Lung (tissue), 12 donors: ENCODE measurements around the gene ANKRD13D. TPM values are rescaled to one million over a fixed set of nuclear protein-coding genes. Genes with fewer than 3 reads are reported as not detected.
A peak's percentile ranks its signal among the peaks of the same experiment; 100 is the strongest.
"Not testable (repeated sequence)": the region's sequence is repeated elsewhere in the genome, so short reads cannot be mapped to it uniquely, and the experiment has no call there.

Experiments used
- ATAC-seq: fragments of 200-7000 bp; cut with Tn5 transposase; one replicate; pipeline ENCODE4 v1.9.1; 2020; ENCODE audit warnings: moderate number of reproducible peaks; ENCODE audit not compliant: insufficient read depth, low FRiP score
- DNase-seq, 3 donors: peaks; one replicate each; pipeline ENCODE4 v3.0.0-alpha.2; 2013 to 2017
- H3K27ac ChIP-seq, 2 donors: one replicate each; pipeline ENCODE4 v1.5.1; 2013; ENCODE audit warnings: mild to moderate bottlenecking in 2 of 2, moderate library complexity in 2 of 2, control low read depth in 1 of 2, inconsistent platforms in 1 of 2, low read depth in 1 of 2, low read length in 1 of 2
- H3K27me3 ChIP-seq, 3 donors: one replicate each; pipeline ENCODE4 v1.5.1; 2013; ENCODE audit warnings: low read length in 2 of 3; ENCODE audit not compliant: control insufficient read depth in 3 of 3, insufficient read depth in 3 of 3
- H3K36me3 ChIP-seq, 4 donors: one replicate each; pipeline ENCODE4 v1.5.1; 2013; ENCODE audit warnings: low read length in 4 of 4, mild to moderate bottlenecking in 1 of 4, moderate library complexity in 1 of 4; ENCODE audit not compliant: control insufficient read depth in 4 of 4, insufficient read depth in 4 of 4
- H3K4me1 ChIP-seq, 5 donors: one replicate each; pipeline ENCODE4 v1.5.1; 2013; ENCODE audit warnings: low read length in 5 of 5, mild to moderate bottlenecking in 2 of 5, moderate library complexity in 1 of 5; ENCODE audit not compliant: control insufficient read depth in 5 of 5, insufficient read depth in 5 of 5
- H3K4me3 ChIP-seq: one replicate; pipeline ENCODE4 v1.5.1; 2013; ENCODE audit warnings: mild to moderate bottlenecking, control low read depth, moderate library complexity
- H3K9ac ChIP-seq, 2 donors: one replicate each; pipeline ENCODE4 v1.5.1; 2013; ENCODE audit warnings: low read length in 2 of 2, control low read depth in 1 of 2; ENCODE audit not compliant: insufficient read depth in 1 of 2
- H3K9me3 ChIP-seq, 4 donors: one replicate each; pipeline ENCODE4 v1.5.1; 2013; ENCODE audit warnings: low read length in 3 of 4, mild to moderate bottlenecking in 1 of 4, moderate library complexity in 1 of 4; ENCODE audit not compliant: control insufficient read depth in 4 of 4, insufficient read depth in 3 of 4
- CTCF ChIP-seq: IDR thresholded peaks from 2 replicates; pipeline ENCODE4 v1.5.1; 2012; ENCODE audit warnings: mild to moderate bottlenecking; ENCODE audit errors: control extremely low read depth, extremely low read depth
- WGBS, 2 donors: extraction: QIAGEN DNeasy Blood & Tissue Kit; methylation state at CpG; one replicate each; pipeline ENCODE4 v1.1.7; 2013; 5-methylcytosine and 5-hydroxymethylcytosine counted together
- polyA plus RNA-seq, 2 donors: library from polyadenylated mRNA; stranded (reverse); fragments of 200-250 nt; gene quantifications; one replicate each; pipeline ENCODE4 v1.2.1, GENCODE V29; 2013
- total RNA-seq, 2 donors: library from RNA; depleted of rRNA in 1 of 2; stranded (reverse); fragments of >200 nt in 1 of 2; gene quantifications; one replicate each; pipeline ENCODE4 v1.2.1, GENCODE V29; 2014 to 2021
- donor health status: control.
- donor health status: control.
- donor health status: Bipolar disorder and iron deficiency.
- donor health status: healthy.
- donor health status: DM: yes; HTN: yes; CAD: no.

Gene ANKRD13D
- total and polyA plus RNA-seq, 4 donors = 35.9 to 86.2 (median 60.5) TPM

GRCh38 chr11:67316882-67317204 lies 27.7 kb downstream of the ANKRD13D start:
- H3K27ac ChIP-seq = peak overlapping the region; percentile 96 to 97
- WGBS, 2 donors = 1 to 3% methylated on average over 10 of the region's 10 CpGs
- no peaks in the 10 kb centered on the region for H3K9me3 ChIP-seq
- ATAC-seq (no peak), DNase-seq (no peak)
- no peaks in the 10 kb centered on the region for H3K27me3 ChIP-seq
- H3K4me3 ChIP-seq = peak overlapping the region; percentile 62
- peak overlapping the region; percentile 11 to 70 for H3K9ac ChIP-seq
- no peak for TF ChIP-seq CTCF
- H3K4me1 ChIP-seq = peaks cover 0 to 14% (median 0%) of the 10 kb centered on the region in 5 donors
- peaks cover 0 to 7% (median 4%) of the 10 kb centered on the region in 4 donors for H3K36me3 ChIP-seq

- ATAC-seq = peak; percentile 90
- Histone ChIP-seq H3K4me3 (peak overlapping the region; percentile 62), H3K4me1 (peaks cover 0 to 14% (median 0%) of the 10 kb centered on the region in 5 donors), H3K36me3 (peaks cover 0 to 7% (median 4%) of the 10 kb centered on the region in 4 donors), H3K9me3 (no peaks in the 10 kb centered on the region), H3K9ac (peak overlapping the region; percentile 11 to 70), H3K27me3 (no peaks in the 10 kb centered on the region), H3K27ac (peak overlapping the region; percentile 96 to 97)
- TF ChIP-seq CTCF = peak; percentile 91
- 0% methylated on average over 49 to 55 of the region's 55 CpGs for WGBS, 2 donors
- DNase-seq = peak; percentile 97 to 99 (median 97)
Observed at GRCh38 chr11:67317205-67317887, 28.2 kb downstream of the ANKRD13D start.

- peak; percentile 3 for ATAC-seq
- Histone ChIP-seq H3K9me3 (no peaks in the 10 kb centered on the region), H3K4me1 (peaks cover 0 to 14% (median 0%) of the 10 kb centered on the region in 5 donors), H3K9ac (peak overlapping the region in 1 of 2 donors; percentile 26), H3K36me3 (peaks cover 0 to 7% (median 4%) of the 10 kb centered on the region in 4 donors), H3K27me3 (no peaks in the 10 kb centered on the region), H3K27ac (peak overlapping the region; percentile 96 to 97), H3K4me3 (peak overlapping the region; percentile 55)
- no peak for DNase-seq
- no peak for TF ChIP-seq CTCF
- 1% methylated on average over 41 to 53 of the region's 53 CpGs for WGBS, 2 donors
Observed at GRCh38 chr11:67317888-67318555, 28.9 kb downstream of the ANKRD13D start.

GRCh38 chr11:67318876-67319275 lies 29.8 kb downstream of the ANKRD13D start:
- not testable (repeated sequence) for ATAC-seq, H3K4me3 ChIP-seq, H3K9ac ChIP-seq, H3K9me3 ChIP-seq, H3K36me3 ChIP-seq, DNase-seq, H3K27ac ChIP-seq, H3K27me3 ChIP-seq
- peaks cover 0 to 14% (median 0%) of the 10 kb centered on the region in 5 donors for H3K4me1 ChIP-seq
- 91 to 94% methylated on average over 12 of the region's 12 CpGs for WGBS, 2 donors
